AG04449 (cell line): ENCODE results near the gene THTPA.
"Not testable (repeated sequence)": the region's sequence is repeated elsewhere in the genome, so short reads cannot be mapped to it uniquely, and the experiment has no call there.

Experiments used
- CTCF ChIA-PET: fragments of 350-600 bp; formaldehyde crosslinking; extraction: SDS; loops from one replicate; lab custom pipeline; 2021; ENCODE audit warnings: antibody characterized with exemption; lab: Yijun Ruan, JAX
- POLR2A ChIA-PET: fragments of 400-600, 350-600 bp; formaldehyde crosslinking; extraction: SDS; loops from one replicate; lab custom pipeline; 2020; ENCODE audit warnings: antibody characterized with exemption, inconsistent platforms; lab: Yijun Ruan, JAX
- DNase-seq: peaks from one replicate; pipeline ENCODE4 v3.0.0-alpha.2; 2010; ENCODE audit warnings: low read depth, low spot score
- H3K4me3 ChIP-seq: 2 replicates; pipeline ENCODE4 v1.5.1; 2011; ENCODE audit warnings: low read depth, mild to moderate bottlenecking, control low read depth, low read length
- TF ChIP-seq, protein P1 (sequence below): IDR thresholded peaks from one replicate; pipeline ENCODE4 v1.5.1; 2011; ENCODE audit warnings: mild to moderate bottlenecking, moderate library complexity, low read length, control low read depth, inconsistent platforms; ENCODE audit not compliant: insufficient read depth; ENCODE audit errors: missing control alignments

THTPA gene

DNA sequence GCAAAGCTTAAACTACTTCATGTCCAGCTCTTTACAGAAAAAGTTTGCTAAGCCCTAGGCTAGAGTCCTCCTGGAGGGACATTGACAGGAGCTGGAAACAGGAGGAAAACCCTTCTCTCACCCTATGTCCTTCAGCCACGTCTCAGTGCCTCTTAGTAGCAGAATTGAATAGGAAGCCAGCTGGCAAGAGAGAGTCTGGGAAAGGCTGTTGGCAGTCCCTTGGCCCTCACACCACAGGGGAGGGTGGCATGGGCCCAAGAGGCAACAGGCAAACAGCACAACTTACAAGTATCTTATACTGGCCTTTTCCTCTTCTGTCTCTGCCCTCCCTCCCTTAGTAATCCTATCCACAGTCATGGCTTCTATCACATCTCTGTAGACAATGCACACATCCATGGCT lies 52.4 kb downstream of the THTPA start:
- no peak overlapping the region for H3K4me3 ChIP-seq
- TF ChIP-seq, protein P1, sequence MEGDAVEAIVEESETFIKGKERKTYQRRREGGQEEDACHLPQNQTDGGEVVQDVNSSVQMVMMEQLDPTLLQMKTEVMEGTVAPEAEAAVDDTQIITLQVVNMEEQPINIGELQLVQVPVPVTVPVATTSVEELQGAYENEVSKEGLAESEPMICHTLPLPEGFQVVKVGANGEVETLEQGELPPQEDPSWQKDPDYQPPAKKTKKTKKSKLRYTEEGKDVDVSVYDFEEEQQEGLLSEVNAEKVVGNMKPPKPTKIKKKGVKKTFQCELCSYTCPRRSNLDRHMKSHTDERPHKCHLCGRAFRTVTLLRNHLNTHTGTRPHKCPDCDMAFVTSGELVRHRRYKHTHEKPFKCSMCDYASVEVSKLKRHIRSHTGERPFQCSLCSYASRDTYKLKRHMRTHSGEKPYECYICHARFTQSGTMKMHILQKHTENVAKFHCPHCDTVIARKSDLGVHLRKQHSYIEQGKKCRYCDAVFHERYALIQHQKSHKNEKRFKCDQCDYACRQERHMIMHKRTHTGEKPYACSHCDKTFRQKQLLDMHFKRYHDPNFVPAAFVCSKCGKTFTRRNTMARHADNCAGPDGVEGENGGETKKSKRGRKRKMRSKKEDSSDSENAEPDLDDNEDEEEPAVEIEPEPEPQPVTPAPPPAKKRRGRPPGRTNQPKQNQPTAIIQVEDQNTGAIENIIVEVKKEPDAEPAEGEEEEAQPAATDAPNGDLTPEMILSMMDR, result no peak
- ChIA-PET CTCF (interaction anchor here (0.8 to 1.4 kb wide), 2 partner anchors 19 to 24 kb away, joined by 3 read pairs; no protein-coding TSS in a partner anchor), POLR2A (interaction anchor here (0.5 kb wide), 1 partner anchor 653 kb away, joined by 3 read pairs; no protein-coding TSS in a partner anchor)
- no peak for DNase-seq

DNA sequence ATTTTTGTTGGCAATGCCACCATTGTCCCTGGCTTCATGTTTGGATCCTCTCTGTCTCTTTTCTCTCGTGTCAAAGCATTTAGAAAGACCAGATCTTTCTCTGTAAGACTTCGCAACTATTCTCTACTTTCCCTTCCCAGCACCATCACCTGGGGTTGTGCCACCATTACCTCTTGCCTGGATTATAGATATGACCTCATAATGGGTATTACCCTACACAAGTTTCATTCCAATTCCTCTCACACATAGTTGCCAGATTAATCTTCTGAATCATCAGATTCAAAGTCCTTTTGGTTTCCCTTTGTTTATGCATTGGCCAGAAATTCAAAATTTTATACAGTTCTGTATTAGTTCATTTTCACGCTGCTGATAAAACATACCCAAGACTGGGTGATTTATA lies 52.9 kb downstream of the THTPA start:
- CTCF ChIA-PET, result interaction anchor here (1.4 kb wide), 1 partner anchor 20 kb away, joined by 3 read pairs; no protein-coding TSS in a partner anchor
- POLR2A ChIA-PET, result interaction anchor here (0.5 kb wide), 1 partner anchor 652 kb away, joined by 3 read pairs; no protein-coding TSS in a partner anchor
- no peak overlapping the region for H3K4me3 ChIP-seq

DNA sequence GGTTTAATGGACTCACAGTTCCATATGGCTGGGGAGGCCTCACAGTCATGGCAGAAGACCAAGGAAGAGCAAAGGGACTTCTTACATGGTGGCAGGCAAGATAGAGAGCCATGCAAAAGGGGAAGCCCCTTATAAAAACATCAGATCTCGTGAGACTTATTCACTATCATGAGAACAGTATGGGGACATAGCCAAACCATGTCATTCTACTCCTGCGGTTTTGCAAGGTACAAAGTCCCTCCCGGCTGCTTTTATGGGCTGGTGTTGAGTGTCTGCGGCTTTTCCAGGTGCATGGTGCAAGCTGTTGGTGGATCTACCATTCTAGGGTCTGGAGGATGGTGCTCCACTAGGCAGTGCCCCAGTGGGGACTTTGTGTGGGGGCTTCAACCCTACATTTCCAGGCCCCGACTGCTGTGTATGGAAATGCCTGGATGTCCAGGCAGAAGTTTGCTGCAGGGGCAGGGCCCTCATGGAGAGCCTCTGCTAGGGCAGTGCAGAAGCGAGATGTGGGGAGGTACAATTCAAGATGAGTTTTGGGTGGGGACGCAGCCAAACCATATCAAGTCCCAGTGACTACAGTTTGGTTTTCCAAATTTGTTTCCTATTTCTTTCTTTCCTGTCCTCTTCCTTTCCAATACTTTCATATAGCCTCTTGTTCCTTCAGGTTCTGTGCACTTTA lies 53.5 kb downstream of the THTPA start:
- CTCF ChIA-PET, result interaction anchor here (1.4 to 5.4 kb wide), 2 partner anchors 21 kb away, joined by 3 to 39 read pairs; no protein-coding TSS in a partner anchor
- H3K4me3 ChIP-seq, POLR2A ChIA-PET, DNase-seq: not testable (repeated sequence)

More for the DNA sequence above, 52.9 kb downstream of the THTPA start:
- TF ChIP-seq, protein P1, result no peak
- DNase-seq, result no peak
